ENCODE measurements around the gene PFDN2.
A peak's percentile ranks its signal among the peaks of the same experiment; 100 is the strongest.

GRCh38 chr1:161165742-161166668, 48.2 kb upstream of the PFDN2 start, which contains the start of gene PPOX:
- TF ChIP-seq CTCF (IDR thresholded peaks at IDR 0.05) (peak; percentile 75), MAX (IDR thresholded peaks at IDR 0.05; ENCODE audit: low read depth) (peak; percentile 59), EZH2phosphoT487 (IDR thresholded peaks at IDR 0.05; ENCODE audit: borderline replicate concordance, low read depth) (no peak), FOXM1 (IDR thresholded peaks at IDR 0.05; ENCODE audit: low read depth) (no peak), REST (IDR thresholded peaks at IDR 0.05; ENCODE audit: low read depth, low read length) (0 out of 2 replicates have a peak, but pooled peaks have one; percentile 6), USF1 (IDR thresholded peaks at IDR 0.05; ENCODE audit: borderline replicate concordance, low read depth) (peak; percentile 81), TEAD4 (IDR thresholded peaks at IDR 0.05; ENCODE audit: borderline replicate concordance, insufficient read depth) (no peak), NFIC (IDR thresholded peaks at IDR 0.05; ENCODE audit: borderline replicate concordance) (no peak), TAF1 (IDR thresholded peaks at IDR 0.05; ENCODE audit: borderline replicate concordance, low read depth, low read length) (no peak), POLR2AphosphoS5 (IDR thresholded peaks at IDR 0.05; ENCODE audit: low read depth, low read length) (no peak; the same call in 1 of the 2 replicates)
